GM18519 (cell line): ENCODE results near the gene FAM171A2.
"Not testable (repeated sequence)": the region's sequence is repeated elsewhere in the genome, so short reads cannot be mapped to it uniquely, and the experiment has no call there.

Experiments
- ATAC-seq: cut with Tn5 transposase; IDR thresholded peaks from one replicate; pipeline ENCODE4 v1.9.1; 2021; ENCODE audit warnings: mild to moderate bottlenecking, moderate library complexity; ENCODE audit not compliant: unreplicated experiment, low FRiP score

Gene FAM171A2

DNA sequence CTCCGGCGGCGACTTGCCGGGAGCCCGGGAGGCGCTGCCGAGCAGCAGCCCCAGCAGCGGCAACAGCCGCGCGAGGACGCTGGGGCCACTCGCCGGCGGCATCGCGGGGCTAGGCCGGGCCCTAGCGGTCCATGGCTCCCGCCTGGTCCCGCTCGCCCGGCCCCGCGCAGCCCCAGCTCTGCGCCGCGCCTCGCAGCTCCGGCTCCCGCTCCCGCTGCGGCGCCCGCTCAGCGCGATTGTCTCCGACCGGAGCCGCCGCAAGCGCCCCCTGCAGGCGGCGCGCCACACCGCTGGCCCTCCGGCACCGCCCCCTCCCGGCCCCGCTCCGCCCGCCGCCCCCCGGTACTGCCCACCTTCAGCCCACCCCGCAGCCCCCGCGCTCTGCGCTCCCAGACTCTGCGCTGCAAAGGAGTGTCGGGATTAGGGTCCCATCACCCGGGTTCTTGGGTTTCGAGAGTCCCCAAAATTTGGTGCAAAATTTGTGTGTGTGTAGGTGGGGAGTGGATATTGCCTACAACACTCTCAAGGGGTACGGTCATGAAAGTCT, at the start of gene FAM171A2:
FAM171A2 (minus strand) TSS at position 241 of the 547 bp plus-strand sequence; CDS start at position 102, 139 bp downstream.
- no peak for ATAC-seq

GRCh38 chr17:44409309-44410028, 45.8 kb upstream of the FAM171A2 start:
- no peak for ATAC-seq

- ATAC-seq, result no peak
Observed at GRCh38 chr17:44408786-44409185, 45.1 kb upstream of the FAM171A2 start.

DNA sequence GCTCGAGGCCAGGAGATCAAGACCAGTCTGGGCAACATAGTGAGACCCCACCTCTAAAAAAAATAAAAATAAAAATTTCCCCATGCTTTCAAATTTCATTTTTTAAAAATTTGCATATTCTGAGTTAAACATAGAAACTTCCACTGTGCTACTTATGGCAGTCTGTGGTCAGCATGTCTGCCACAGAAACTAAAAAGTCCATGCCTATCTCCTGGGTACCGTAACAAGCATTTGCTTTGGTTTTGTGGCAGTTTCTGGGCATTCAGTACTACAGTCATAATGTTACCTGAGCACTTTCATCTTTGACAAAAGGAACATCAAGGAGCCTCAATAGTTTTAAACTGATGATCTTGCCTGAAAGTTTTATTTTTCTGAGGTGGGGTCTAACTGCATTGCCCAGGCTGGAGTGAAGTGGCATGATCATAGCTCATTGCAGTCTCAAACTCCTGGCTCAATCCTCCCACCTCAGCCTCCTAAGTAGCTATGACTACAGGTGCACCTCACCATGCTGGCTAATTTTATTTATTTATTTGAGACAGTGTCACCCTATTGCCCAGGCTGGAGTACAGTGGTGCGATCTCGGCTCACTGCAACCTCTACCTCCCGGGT, 39.0 kb upstream of the FAM171A2 start:
- ATAC-seq, result no peak

DNA sequence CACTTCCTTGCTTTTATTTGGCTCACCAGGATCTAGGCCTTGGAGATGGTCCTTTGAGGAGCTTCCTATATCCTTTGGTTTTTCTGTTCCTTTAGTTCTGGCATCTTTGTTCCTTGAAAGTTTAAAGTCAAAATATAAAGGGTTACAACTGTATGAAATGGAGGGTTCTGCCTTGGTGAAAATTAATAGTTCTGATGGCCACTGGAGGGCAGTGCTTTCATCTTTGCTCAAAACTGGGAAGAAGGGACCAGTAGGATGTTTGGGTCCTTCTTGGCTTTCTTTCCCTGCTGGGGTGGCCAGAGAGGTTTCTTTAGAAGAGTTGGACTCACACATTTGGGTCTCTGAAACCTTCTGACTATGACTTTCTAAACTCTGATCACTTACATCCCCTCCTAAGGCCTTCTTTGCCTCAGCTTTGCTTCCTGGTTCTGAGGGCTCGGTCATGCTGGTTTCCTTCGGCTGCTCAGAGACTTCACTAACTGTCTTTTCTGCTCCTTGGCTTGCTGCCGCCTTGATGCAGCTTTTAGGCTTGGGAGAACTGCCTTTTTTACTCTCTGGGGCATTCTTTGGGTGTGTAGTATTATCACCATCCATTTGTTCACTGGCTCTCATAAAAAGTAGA, 36.7 kb upstream of the FAM171A2 start:
- ATAC-seq, result no peak

DNA sequence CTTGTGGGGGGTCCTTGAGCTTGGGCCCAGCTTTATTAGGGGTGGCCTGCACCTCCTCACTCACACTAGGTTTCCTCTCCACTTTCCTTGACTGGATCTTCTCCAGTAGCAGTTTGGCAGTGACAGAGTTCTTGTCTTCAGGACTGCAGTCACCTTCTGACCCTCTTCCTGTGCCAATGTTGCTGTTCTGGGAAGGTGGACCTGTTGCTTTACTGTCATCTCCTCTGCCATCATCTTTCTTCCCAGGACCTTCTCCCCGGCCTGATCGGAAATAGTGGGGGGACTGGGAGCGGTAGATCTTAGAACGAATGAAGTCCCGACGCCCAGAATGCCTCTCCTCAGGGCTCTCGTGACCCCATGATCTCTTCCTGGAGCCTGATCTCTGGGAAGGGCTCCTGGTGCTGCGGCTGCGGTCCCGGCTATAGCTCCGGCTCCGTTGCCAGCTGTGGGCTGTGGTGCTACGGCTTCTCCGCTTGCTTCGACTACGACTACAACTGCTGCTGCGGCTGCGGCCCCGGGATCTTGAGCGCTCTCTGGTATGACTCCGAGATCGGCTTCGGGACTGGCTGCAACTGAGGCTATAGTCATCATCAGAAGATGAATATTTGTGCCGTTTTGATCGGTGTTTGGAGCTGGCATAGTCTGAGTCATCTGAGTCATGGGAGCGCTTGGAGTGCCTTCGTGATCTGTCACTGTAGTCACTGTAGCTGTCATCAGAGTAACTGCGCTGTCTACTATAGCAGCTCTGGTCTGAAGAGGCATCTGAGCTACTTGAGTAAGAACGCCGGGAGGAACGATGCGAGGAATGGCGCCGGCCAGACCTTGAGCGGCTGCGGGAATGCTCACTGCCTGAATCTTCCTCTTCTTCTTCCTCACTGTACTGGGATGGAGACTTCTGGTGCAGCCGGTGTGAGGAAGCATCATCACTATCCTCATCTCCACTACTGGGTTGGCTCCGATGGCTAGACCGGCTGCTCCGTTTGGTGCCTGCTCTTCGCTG, 35.3 kb upstream of the FAM171A2 start:
- no peak for ATAC-seq

DNA sequence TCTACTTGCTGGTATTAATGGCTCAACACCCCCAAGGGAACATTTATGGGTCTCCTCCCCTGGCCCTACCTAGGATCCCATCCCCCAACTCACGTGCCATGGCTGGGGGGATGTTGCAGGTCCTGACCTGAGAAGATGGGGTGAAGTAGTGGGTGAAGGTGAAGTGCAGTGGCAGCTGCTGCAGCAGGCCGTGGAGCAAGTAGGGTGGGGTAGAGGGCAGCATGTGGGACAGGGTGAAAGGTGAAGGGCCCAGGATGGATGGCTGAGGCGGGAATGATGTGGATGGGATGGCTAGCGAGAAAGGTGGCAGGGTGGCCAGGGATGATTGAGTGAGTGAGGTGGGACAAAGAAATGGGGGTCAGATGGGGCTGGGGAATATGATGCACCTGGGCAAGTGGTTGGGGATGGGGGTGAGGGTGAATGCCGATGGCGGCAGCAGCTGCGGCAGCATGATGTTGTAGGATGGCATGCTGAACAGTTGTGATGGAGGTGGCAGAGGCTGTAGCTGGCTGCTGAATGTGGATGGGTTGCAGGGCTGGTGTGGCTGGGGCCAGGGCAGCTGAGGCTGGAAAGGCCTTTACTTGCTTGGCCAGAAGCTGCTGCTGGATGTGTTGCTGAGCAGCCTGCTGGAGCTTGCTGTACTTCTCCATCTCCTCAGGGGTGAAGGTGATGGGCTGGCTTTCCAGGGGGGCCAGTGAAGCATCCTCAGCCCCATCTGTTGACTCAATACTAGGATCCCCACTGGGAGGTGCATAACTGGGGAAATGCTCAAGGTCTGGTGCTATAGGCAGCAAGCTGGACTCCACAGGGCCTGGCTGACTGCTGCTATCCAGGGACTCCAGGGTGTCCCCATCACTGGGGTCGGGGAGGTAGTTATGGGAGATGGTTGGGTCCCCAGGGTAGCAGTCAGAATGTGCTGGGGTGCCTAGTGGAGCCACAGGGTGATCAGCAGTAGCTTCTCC, 34.1 kb upstream of the FAM171A2 start:
- no peak for ATAC-seq

DNA sequence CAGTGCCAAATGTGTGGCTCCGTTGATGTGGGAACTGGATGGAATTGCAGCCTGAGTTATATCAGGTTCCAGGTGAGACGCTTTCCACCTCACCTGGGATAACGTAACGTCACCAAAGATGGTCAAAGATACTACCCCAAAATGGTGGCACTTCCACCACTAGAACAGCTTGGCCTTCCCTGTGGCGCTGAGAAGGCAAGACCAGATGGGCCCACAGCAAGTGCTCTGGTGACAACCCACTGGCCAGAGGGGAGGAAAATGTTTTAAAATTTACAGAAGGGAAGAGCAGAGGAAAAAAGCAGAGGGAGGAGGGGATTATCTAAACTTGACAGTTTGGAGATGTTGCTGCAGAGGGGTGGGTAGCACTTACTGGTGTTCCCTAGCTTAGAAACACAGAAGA, 33.3 kb upstream of the FAM171A2 start:
- no peak for ATAC-seq

- no peak for ATAC-seq
Observed at GRCh38 chr17:44394833-44395232, 31.2 kb upstream of the FAM171A2 start.

DNA sequence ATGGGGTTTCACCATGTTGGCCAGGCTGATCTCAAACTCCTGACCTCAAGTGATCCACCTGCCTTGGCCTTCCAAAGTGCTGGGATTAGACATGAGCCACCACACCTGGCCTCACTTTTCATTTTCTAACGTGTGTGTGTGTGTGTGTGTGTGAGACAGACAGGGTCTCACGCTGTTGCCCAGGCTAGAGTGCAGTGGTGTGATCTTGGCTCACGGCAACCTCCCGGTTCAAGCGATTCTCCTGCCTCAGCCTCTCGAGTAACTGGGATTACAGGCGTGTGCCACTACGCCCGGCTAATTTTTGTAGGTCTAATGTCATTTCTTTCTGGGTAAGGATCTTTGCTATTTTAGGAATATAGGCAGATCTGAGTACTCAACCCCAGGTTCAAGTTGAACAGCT, 30.5 kb upstream of the FAM171A2 start:
- ATAC-seq, result not testable (repeated sequence)

DNA sequence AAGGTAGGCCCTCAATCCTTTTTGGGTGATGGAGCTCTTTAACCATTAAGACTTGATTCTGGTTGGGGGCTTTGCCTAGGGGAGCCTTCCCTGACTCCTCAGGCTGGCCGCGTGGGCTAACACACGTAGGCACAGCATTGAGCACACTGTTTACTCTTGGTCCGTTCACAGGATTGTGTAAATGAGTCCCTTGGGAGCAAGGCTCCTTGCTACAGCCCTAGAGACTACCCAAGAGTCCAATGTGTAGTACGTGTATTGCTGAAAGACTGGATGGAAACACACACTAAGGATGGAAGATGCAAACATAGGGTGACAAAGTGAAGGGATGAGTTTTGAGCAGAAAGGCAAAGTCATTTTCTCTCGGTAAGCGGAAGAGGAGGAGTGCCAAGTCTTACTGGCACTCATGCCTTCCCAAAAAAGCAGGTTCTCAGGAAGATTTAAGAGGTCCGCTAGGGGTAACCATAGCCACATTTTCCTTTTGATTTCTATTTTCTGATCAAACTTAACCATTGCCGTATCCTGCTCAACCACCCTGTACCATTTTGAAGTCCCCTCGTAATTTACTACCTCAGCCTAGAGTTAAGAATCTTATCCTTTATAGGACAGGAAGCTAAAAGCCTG, 26.7 kb upstream of the FAM171A2 start:
- no peak for ATAC-seq

GRCh38 chr17:44389723-44390202, 26.1 kb upstream of the FAM171A2 start:
- no peak for ATAC-seq

DNA sequence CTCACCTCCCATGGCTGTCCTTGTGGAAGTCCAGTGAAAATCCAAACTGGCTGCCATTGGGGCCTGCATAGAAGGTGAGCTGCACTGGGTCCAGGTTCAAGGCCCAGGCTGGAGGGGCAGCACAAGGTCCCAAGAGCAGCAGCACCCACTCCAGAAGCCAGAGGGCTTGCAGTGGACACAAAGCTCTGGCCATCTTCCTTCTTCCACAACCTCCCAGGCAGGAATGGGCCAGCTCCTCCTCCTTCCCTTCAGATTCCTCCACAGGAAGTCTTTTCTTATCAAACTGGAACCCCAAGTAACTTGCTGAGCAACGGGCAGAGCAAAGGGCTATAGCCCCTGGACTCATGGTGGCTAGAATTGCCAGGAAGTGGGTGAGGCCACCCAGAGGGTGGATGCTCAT, 25.6 kb upstream of the FAM171A2 start, which contains the start of gene ITGA2B:
ITGA2B (minus strand) TSS at position 369 of the 400 bp plus-strand sequence; CDS start at position 193, 176 bp downstream.
- ATAC-seq, result no peak

DNA sequence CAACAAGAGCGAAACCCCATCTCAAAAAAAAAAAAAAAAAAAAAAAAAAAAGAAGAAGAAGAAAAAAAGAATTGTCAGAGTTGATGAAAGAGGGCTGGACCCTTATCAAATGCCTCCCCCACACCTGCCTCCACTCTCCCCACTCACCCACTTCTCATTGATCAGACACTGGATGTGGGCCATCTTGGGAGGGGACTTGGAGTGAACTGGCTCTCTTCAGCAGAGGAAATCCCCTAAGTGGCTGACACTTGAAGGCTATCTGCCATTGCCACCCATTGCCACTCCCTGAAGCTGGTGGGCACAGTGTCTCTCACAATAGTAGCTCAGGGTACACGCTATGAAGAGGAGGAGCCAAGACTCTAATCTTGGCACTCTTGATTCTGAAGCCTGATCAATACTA, 24.2 kb upstream of the FAM171A2 start:
- ATAC-seq, result no peak

DNA sequence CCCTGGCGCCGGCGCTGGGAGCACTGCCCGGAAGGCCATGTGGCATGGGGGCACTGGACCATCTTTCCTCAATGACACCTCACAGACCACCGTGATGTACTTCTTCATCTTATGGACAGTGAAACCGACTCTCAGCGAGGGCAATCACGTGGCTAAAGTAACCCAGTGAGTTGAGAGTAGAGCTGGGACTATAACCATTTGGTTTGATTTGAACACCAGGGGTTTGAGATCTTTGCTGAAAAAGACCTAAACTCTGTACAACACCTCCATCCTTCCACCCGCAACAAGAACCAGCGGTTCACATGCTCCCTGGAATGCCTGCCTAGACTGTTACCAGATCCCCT, 22.5 kb upstream of the FAM171A2 start:
- ATAC-seq, result no peak

DNA sequence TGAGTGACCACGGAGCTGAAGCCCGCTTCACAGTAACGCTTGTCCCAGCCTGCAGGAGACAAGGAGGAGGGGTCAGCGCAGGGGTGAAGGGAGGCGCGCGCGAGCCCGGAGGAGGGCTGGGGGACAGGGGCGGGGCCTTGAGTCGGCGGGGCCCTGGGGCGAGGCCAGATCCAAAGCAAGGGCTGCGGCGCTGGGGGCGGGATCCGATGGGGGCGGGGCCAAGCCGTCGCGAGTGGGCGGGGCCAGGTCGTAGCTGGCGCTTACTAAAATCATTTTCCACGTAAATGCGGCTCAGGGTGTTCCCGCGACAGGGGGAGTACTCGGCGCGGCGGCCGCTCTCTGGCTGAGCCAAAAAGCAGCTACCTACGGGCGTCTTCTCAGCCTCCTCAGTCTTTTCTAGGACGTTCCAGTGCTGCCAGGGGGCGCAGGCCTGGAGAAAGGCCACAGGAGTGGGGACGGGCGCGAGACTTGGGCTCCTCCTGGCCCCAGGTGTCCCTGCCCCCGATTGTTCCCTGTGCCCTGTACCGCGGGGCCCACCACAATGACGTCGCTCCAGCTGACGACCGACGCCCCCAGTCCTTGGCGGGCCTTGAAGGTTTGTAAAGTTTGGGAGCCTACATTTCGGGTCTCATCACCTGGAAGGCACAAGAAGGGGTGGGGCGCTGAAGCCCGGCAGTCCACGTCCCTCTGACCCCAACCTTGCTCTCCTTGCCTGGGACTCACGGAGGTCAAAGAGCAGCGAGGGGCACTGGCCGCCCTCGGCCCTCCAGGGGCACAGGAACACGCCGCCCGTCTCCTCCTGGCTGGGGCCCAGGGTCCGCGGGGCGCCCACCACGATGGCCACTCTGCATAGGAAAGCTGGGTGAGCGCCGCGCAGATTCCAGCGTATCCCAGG, 21.9 kb upstream of the FAM171A2 start:
- no peak for ATAC-seq

- no peak for ATAC-seq
Observed at GRCh38 chr17:44384823-44385286, 21.2 kb upstream of the FAM171A2 start.
